Measurements from ENCODE around the gene HACD4.
"Not testable (repeated sequence)": the region's sequence is repeated elsewhere in the genome, so short reads cannot be mapped to it uniquely, and the experiment has no call there.

Gene HACD4

DNA sequence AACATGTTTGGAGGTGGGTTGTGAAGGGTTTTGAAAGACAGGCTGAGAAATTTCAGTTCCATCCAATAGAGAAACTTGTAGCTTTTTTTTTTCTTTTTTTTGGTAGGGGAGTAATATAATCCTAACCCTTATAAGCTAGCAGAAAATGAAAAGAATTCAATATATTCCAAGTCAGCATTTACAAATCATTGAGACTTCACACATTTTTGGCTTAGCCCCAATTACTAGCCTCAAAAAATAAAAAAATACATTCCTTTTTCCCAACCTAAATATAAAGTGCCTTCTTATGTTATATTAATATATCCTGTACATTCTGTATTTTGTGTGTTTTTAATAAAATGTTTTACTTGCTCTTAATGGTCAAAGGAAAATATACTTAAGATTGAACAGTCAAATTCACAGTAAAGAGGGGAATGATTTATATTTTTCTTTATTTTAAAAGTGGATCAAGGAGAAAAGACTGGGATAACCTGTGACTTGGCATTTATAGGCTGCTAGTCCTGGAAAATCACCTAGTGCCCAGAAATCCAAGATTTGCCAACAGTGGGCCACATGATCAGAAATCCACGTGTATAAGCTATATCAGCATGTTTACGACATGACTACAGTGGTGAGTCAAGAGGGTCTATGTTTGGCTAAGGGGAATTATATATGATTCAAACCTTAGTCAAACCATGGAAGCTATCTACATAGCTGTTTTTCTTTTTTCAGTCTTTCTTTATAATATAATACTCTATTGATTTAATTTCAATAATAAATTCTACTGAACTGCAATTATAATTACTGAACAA lies 14.5 kb downstream of the HACD4 start:
- no peak for DNase-seq (ENCODE audit: low read depth)

DNA sequence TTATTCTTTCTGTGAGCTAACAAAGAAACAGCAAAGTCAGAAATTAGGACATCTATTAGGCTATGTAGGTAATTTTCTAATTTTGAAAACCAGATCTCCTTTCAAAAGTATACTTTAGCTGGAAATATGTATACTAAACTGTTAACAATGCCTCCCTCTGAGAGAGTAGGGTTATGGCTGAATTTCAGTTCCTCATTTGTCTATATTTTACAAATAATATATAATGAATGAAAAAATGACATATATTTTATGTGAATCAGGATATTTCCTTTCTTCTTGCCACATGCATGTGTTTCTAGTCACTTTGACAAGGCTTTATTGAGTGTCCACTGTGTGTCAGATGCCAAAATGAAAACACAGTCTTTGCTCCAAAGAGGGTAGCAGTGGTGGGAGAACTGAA lies 15.4 kb downstream of the HACD4 start:
- DNase-seq (ENCODE audit: low read depth): no peak

DNA sequence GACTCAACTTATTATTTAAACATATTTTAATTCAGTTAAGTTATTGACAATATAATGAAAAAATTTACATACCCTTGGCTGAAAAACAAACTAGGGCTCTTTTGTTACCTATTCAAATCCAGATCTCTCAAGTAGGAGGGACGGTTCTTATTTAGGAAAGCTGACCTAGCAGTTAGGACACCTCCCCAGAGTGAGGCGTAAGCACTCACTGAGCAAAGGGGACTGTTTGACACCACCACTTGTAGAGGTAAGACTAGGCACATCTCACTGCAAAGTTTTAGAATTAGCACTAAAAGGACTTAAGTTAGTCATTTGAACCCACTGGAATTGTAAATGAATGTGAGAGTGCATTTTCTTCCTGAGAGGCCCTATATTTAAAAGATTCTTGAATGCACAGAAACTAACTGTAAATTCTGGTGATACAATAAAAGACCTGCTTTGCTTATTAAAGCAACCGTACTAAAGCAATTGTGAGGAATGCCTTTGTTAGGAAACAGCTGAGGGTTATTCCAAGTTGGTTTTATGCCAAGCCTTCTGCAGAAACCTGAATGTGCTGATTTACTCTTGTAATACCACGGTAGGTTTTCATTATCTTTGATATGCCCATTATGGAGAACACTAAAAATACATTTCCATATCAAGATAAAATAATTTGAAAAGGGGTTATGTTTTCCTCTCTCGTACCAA lies 16.2 kb downstream of the HACD4 start:
- DNase-seq (ENCODE audit: low read depth): no peak

DNA sequence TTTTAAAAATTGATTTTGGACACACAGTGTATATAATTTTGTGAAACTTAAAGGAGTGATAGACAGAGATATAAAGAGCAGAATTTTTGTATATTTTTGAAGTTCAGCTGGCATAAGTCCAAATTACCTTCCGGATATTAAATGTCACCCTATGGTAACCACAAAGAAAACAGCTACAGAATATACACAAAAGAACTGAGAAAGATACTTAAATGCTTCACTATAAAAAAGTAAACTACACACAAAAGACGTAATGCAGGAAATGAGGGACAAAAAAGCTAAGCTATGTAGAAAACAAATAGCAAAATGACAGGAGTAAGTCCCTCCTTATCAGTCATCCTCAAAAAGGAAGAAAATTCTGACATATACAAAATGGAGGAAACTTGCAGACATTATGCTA lies 29.4 kb downstream of the HACD4 start:
- no peak for DNase-seq (ENCODE audit: low read depth)

DNA sequence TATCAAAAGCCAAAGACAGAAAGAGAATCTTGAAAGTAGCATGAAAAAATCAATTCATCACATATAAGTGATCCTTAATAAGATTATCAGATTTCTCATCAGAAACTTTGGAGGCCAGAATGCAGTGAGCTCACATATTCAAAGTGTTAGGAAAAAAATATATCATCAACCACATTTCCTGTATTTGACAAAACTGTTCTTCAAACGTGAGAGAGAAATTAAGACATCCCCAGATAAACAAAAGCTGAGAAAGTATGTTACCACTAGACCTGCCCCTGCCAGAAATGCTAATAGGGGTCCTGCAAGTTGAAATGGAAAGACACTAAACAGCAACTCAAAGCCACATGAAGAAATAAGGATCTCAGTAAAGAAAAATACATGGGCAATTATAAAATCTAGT lies 29.9 kb downstream of the HACD4 start:
- DNase-seq (ENCODE audit: low read depth): no peak

DNA sequence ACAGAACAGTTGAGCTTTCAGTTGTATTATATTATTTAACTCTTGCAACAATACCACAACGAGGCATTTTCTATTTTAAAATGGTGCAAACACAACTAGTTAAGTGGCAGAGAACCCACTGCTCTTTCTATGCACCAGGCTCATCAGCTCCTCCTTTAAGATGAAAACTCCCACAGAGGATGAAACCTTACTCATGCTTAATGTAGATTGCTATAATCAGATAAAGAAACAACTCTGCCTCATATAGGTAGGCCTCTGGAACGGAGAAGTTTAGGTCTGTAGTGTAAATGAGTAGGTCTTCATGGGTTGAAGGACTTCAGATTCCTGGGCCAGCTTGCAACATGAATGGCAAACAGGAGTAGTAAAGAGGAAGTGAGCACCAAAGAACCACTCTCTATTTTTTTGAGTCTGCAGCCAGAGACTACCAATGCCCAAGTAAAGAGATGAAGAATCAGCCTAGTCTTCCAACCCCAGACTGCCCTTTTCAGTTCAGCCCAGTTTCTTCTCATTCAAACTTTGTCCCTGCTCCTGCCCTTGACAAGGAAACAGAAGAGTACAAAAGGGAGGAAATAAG lies 33.9 kb downstream of the HACD4 start:
- no peak for DNase-seq (ENCODE audit: low read depth)

DNA sequence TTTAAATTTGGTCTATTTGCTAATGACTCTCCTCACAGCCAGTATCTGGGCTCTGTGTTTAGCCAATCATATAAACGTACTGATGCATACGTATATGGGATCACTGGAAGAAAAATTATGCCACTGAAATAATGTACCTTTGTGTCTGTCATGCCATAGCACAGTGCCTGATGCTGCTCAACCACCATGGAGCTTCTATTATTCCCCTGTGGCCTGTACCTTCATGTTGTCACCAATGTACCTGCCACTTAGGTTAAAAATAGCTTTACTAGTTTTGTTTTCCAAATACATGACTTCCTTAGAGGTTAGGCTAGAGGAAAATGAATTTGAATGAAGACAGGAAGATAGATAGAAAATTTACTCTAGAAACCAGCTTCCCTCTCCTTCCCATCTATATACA lies 34.6 kb downstream of the HACD4 start:
- DNase-seq (ENCODE audit: low read depth): no peak

DNA sequence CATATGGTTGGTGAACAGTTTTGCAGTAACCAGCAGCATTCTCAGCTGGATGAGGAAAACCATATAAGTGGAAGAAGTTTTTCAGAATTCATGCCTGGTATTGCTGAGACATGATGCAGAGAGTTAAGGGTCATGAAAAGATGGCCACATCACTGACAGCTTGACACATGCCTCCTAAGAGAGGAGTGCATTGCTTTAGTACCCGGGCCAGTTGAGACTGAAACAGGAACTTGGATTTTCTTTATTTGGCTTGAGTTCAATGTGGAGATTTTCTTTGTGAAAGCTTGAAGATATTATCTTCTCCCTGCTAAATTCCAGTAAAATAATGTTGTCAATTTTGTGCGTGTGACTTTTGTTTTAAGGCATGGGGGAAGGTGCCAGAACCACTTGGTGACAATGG lies 35.8 kb downstream of the HACD4 start:
- DNase-seq (ENCODE audit: low read depth): no peak

DNA sequence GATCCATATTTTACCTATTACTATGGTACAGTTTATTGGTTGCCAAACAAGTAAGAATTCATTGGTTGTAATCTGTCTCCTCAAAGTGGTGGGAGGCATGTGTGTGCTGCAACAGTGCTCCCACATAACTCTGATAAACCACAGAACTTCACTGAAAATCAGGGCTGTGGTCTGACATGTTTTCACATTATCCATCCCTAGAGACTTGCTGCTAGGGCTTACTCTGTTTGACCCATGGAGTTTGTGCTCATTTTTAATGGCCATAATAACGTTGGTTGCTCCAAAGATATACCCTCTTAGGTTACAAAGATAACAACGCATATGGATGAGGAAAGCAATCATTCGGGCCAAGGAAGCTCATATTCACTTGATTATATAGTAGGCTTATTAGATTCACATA lies 37.0 kb downstream of the HACD4 start:
- DNase-seq (ENCODE audit: low read depth): no peak

DNA sequence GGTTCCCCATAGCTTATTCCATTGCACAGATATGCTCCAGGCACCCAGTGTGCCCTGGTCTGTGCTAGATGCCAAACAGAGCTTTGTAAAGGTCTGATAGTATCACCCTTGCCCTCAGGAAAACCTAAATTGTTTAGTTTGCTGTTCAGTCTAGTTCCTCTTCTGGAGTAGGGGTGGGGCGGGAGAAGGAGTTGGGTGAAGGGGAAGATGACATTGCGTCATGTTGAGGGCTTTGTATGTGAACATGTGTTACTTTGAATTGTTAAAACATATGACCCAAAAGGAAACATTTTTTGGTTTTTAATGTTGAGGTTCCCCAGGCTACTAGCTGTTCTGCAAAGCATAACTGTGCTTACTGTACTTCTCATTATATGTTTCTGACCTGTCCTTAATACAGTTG lies 40.6 kb downstream of the HACD4 start:
- no peak for DNase-seq (ENCODE audit: low read depth)

DNA sequence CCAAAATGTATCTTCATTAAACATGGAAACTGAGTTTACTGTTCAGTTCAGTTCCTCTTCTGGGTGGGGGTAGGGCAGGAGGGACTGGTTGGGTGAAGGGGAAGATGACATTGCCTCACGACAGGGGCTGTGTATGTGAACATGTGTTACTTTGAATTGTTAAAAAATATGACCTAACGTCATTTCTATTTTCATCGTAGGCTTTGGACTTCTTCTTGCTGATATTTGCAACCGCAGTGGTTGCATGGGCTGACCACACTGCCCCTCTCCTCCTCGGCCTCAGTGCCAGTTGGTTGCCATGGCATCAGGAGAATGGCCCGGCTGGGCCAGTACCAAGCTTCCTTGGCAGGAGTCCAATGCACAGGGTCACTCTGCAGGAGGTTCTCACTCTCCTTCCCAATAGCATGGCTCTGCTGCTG lies 41.5 kb downstream of the HACD4 start:
- no peak for DNase-seq (ENCODE audit: low read depth)

DNA sequence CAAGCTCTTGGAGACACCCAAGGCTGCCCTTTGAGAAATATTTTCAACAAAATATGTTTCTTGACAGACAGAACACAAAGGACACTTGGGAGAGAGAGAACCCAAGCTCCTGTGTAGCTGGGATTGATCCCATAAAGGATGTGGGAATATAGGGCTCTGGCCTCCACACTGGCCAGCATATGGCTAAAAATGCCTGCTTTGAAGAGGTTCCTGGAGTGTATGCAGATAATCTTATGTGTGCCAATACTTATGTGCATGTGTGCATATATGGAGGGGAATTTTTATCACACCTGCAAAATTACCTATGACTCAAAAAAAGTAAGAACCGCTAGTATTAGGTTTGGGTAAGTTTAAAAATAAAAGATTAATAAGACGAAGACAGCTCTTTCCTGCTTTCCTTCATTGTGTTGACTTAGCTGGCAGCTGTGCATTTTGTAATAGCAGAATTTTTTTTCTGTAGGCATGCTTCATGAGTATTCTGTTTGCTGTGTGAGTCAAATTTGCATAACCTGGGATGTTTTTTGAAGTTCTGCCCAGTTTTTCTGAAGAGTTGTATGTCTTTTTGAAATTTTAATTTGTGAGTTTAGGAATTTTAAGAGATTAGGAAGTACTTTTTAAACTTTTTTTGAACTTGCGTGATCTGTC lies 42.6 kb downstream of the HACD4 start:
- no peak for DNase-seq (ENCODE audit: low read depth)

DNA sequence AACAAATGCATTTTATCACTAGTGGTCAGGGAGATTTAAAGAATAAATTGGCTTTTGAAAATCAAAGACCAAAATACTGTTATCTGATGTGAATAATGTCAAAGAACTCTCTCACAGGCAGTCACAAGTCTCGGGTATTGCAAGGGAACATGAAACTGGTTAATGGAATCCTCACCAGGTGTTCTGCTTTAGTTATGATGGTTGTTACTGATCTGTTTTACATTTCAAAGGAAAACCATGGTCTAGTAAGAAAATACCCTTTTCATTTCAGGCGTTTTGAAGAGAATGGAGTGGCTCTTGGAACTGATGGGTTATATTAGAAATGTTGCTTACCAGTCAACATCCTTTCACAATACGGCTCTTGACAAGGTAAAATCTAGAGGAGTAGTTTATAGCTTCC lies 43.4 kb downstream of the HACD4 start:
- no peak for DNase-seq (ENCODE audit: low read depth)

DNA sequence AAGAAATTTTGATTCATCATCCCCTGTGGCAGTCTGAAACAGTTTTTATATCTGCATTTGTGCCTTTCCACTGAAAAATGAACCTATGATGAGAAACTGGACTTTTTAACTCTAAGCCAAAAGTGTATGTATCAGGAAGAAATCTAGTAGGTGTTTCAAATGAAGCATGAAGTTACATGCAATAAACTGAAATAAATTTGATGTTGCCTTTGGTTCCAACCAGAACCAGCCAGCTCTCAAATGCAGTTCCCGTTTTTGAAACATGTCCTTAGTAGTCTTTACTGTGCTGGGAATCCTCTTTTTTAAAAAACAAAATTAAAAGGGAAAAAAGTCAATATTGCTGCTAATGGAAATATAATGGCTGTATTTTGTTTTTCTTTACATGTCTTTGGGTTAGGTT lies 43.9 kb downstream of the HACD4 start:
- no peak for DNase-seq (ENCODE audit: low read depth)

DNA sequence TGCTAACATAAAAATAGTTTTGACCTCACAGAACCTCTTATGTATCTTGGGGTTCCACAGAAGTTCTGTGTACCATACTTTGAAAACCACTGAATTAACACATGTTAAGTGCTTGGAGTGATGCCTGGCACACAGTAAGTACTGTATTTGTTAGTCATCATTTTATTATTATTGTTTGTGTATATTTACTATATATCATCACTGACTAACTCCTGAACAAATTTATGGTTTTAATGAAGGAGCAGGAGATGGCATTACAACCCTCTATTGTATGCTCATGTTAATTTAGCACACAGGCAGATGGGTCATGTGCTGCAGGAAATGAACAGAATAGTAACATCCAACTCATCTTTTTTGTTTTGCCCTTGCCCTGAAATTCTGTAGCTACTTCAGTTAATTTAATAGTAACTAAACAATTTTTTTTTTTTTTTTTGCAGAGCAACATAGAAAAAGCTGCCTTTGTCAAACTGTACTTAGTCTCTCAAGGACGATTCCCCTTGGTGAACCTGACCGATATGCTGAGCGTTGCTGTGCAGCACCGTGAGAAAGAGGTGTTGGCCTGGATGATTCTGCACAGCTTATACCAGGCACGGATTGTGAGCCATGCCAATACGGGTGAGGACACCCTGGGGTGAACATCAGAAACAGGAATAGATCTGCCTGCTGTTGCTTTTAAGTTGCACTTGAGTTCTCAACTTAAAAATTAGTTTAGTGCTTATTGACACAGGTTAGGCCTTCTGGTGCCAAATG lies 45.4 kb downstream of the HACD4 start:
- DNase-seq (ENCODE audit: low read depth): no peak

DNA sequence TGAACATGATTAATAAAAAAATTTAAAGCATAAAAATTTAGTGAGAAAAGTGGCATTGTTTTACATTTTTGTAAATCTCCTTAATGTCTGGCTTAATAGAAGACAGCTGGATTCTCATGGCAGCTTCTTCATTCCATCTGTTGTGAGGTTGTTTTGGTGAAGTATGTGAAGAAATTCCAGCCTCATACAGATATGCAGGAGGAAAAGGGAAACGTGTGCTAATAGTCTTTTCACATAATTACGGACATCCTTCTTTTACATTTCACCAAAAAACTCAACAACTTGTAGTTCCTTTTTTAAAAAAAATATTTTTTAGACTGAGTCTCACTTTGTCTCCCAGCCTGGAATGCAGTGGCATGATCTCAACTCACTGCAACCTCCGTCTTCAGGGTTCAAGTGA lies 46.9 kb downstream of the HACD4 start:
- DNase-seq (ENCODE audit: low read depth): no peak

DNA sequence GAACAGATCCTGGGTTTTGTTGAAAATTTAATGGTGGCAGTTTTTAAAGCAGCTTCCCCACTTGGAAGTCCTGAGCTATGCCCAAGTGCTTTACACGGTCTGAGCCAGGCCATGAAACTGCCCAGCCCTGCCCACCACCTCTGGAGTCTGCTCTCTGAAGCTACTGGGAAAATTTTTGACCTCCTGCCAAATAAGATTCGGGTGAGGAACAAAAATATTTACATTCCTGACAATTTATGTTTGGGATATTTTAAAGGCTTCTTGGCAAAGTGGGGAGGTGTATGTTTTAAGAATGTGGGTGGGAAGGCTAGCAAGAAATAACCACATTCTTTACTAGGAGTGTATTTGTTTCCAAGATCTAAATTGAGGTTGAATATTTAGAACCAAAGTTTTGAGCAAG lies 50.0 kb downstream of the HACD4 start:
- no peak for DNase-seq (ENCODE audit: low read depth)

DNA sequence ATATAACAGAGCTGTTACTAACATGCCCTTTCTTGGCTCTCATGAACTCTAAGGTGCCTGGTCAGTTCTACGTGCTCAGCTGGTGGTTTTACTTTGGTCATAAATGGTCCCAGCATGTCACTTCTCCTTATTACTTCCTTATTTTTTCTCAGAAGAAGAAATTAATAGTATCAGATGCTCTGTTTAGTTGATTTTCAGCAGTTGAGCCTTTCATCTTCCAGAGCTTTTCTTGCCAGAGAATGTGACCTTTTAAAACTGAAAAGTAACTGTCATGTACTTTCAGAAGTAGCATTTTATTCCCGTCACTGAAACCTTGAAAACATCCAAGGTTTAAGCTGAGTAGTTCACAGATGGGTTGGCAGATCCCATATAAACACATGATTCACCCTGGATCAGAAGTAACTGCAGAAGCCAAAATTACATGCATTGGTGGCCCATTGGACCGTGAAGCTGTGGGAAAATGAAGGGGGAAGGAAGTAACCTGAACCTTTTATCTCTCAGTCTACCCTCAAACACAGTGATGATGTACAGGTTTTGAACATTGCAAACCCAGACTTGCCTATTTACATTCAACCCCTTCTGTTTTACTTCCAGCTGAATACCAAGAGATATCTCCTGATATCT lies 50.5 kb downstream of the HACD4 start:
- no peak for DNase-seq (ENCODE audit: low read depth)

DNA sequence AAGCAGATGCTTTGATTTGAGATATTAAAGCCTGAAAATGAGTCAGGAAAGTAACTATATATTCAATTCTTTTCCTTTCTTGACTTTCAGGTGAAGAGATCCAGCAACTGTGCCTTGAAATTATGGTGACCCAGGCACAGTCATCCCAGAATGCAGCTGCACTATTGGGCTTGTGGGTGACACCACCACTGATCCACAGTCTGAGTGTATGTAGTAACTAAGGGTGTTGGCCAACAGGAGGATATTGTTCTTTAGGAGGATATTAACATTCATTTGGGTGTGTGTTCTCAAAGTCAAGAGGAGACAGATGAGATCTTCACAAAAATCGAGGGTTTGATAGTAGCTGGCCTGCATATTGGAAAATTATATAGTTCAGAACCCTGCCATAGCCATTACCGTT lies 53.2 kb downstream of the HACD4 start:
- no peak for DNase-seq (ENCODE audit: low read depth)

DNA sequence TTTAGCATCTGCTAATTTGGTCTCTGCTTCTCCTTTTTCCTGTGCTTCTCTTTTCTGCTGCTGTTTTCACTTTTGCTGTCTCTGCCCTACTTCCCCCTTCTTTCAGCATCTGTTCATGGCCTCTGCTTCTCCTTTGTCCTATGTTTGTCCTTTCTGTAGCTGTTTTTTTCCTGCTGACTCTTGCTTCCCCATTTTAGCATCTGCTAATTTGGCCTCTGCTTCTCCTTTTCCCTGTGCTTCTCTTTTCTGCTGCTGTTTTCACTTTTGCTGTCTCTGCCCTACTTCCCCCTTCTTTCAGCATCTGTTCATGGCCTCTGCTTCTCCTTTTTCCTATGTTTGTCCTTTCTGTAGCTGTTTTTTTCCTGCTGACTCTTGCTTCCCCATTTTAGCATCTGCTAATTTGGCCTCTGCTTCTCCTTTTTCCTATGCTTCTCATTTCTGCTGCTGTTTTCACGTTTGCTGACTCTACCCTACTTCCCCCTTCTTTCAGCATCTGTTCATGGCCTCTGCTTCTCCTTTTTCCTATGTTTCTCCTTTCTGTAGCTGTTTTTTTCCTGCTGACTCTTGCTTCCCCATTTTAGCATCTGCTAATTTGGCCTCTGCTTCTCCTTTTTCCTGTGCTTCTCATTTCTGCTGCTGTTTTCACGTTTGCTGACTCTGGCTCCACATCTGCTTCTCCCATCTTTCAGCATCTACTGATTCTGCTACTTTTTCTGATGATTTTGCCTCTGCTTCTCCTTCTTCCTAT lies 57.1 kb downstream of the HACD4 start:
- not testable (repeated sequence) for DNase-seq (ENCODE audit: low read depth)
